Endothelial cell (in vitro differentiated cells): ENCODE measurements around the gene HOXB3. TPM values are rescaled to one million over a fixed set of nuclear protein-coding genes. Genes with fewer than 3 reads are reported as not detected.
A peak's percentile ranks its signal among the peaks of the same experiment; 100 is the strongest.

Experiments
- DNase-seq: peaks from one replicate; pipeline ENCODE4 v3.0.0; 2021; ENCODE audit warnings: low spot score
- H3K27ac Mint-ChIP-seq: one replicate; pipeline ENCODE4 v1.8.0; 2021; ENCODE audit warnings: mixed read lengths, inconsistent platforms; ENCODE audit not compliant: unreplicated experiment
- H3K27me3 Mint-ChIP-seq: one replicate; pipeline ENCODE4 v1.8.0; 2021; ENCODE audit warnings: mild to moderate bottlenecking, moderate library complexity, mixed read lengths, inconsistent platforms; ENCODE audit not compliant: unreplicated experiment
- H3K36me3 Mint-ChIP-seq: one replicate; pipeline ENCODE4 v1.8.0; 2021; ENCODE audit warnings: mild to moderate bottlenecking, low read depth, mixed read lengths, inconsistent platforms; ENCODE audit not compliant: unreplicated experiment
- H3K4me1 Mint-ChIP-seq: one replicate; pipeline ENCODE4 v1.8.0; 2021; ENCODE audit warnings: mild to moderate bottlenecking, mixed read lengths, inconsistent platforms; ENCODE audit not compliant: unreplicated experiment
- H3K4me3 Mint-ChIP-seq: one replicate; pipeline ENCODE4 v1.8.0; 2021; ENCODE audit warnings: mild to moderate bottlenecking, mixed read lengths, inconsistent platforms; ENCODE audit not compliant: unreplicated experiment
- H3K9me3 Mint-ChIP-seq: one replicate; pipeline ENCODE4 v1.8.0; 2021; ENCODE audit warnings: mixed read lengths, inconsistent platforms; ENCODE audit not compliant: unreplicated experiment
- CTCF ChIP-seq: fragments of 200-600 bp; sonication (generic); IDR thresholded peaks from one replicate; pipeline ENCODE4 v1.5.0; 2021; ENCODE audit warnings: antibody characterized with exemption; ENCODE audit not compliant: unreplicated experiment
- total RNA-seq: library from RNA; stranded (reverse); fragmentation: NEBNext Ultra II Directional; extraction: Animal tissue kit (Norgen Biotek cat#: 25700); gene quantifications from one replicate; pipeline ENCODE4 v1.2.1, GENCODE V29; 2021; ENCODE audit not compliant: unreplicated experiment

Gene HOXB3
- total RNA-seq, 1 donor from 2014 or later: 17.7 TPM

GRCh38 chr17:48613862-48614694 is 24.0 kb upstream of the HOXB3 start:
- peak overlapping the region; percentile 29 for H3K4me3 Mint-ChIP-seq

GRCh38 chr17:48612854-48613691 is 23.0 kb upstream of the HOXB3 start:
- Mint-ChIP-seq H3K4me1 (peaks cover 32% of the 10 kb centered on the region), H3K4me3 (peak overlapping the region; percentile 89), H3K36me3 (no peaks in the 10 kb centered on the region), H3K27ac (peak overlapping the region; percentile 16), H3K27me3 (peaks cover 29% of the 10 kb centered on the region), H3K9me3 (no peaks in the 10 kb centered on the region)
- TF ChIP-seq CTCF: peak; percentile 27
- no peak for DNase-seq

More at GRCh38 chr17:48613862-48614694, 24.0 kb upstream of the HOXB3 start:
- Mint-ChIP-seq H3K27me3 (peaks cover 38% of the 10 kb centered on the region), H3K9me3 (no peaks in the 10 kb centered on the region), H3K4me1 (peaks cover 30% of the 10 kb centered on the region), H3K36me3 (no peaks in the 10 kb centered on the region), H3K27ac (no peak overlapping the region)
- DNase-seq: no peak
- no peak for TF ChIP-seq CTCF

DNA sequence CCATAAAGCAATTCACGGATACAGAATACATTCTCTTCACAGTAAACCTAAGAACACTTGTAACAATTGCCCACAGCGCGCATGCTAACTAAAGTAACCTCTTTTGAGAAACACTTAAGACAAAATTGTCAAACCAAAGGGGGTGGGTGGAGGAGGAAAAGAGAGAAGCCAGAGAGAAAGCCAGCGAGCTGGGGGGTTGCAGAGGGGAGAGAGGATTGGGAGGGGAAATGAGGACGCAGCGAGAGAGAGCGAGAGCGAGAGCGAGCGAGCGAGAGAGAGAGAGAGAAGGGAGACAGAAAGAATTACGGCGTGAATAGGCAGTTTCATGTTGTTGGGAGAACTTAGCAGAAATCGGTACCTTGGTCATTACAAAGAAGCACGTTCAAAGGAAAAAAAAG is 22.4 kb upstream of the HOXB3 start:
- Mint-ChIP-seq H3K27me3 (peaks cover 33% of the 10 kb centered on the region), H3K4me1 (peaks cover 36% of the 10 kb centered on the region)

GRCh38 chr17:48611681-48612455 is 21.8 kb upstream of the HOXB3 start:
- peaks cover 30% of the 10 kb centered on the region for H3K4me1 Mint-ChIP-seq
- H3K27me3 Mint-ChIP-seq: peaks cover 32% of the 10 kb centered on the region
- H3K36me3 Mint-ChIP-seq: no peaks in the 10 kb centered on the region
- H3K27ac Mint-ChIP-seq: no peak overlapping the region
- no peak for TF ChIP-seq CTCF
- DNase-seq: no peak
- H3K4me3 Mint-ChIP-seq: peak overlapping the region; percentile 56
- H3K9me3 Mint-ChIP-seq: no peaks in the 10 kb centered on the region

More for the DNA sequence above, 22.4 kb upstream of the HOXB3 start:
- Mint-ChIP-seq H3K9me3 (no peaks in the 10 kb centered on the region), H3K36me3 (no peaks in the 10 kb centered on the region), H3K27ac (peak overlapping the region; percentile 16), H3K4me3 (peak overlapping the region; percentile 85)
- no peak for DNase-seq
- no peak for TF ChIP-seq CTCF
